Activated T-helper 1 cell treated with Interleukin-2 at 50 U/mL for 16 hours (primary cell): Measurements from ENCODE around the gene SRSF4.

Source experiments
- DNase-seq: peaks from one replicate; pipeline ENCODE4 v3.0.0-alpha.2; 2020; ENCODE audit warnings: low read depth

The SRSF4 gene

GRCh38 chr1:29200906-29201594 is 19.4 kb upstream of the SRSF4 start:
- no peak for DNase-seq

- DNase-seq: no peak
Observed at GRCh38 chr1:29197993-29198392, 16.3 kb upstream of the SRSF4 start.

- no peak for DNase-seq
Observed at GRCh38 chr1:29197590-29197924, 15.9 kb upstream of the SRSF4 start.

GRCh38 chr1:29196863-29197589 is 15.3 kb upstream of the SRSF4 start:
- no peak for DNase-seq

GRCh38 chr1:29195881-29196291 is 14.2 kb upstream of the SRSF4 start:
- DNase-seq: no peak

GRCh38 chr1:29193879-29194455 is 12.3 kb upstream of the SRSF4 start:
- no peak for DNase-seq

GRCh38 chr1:29190718-29191117 is 9.0 kb upstream of the SRSF4 start:
- DNase-seq: no peak

GRCh38 chr1:29186707-29187106 is 5.0 kb upstream of the SRSF4 start:
- no peak for DNase-seq

GRCh38 chr1:29186252-29186651 is 4.6 kb upstream of the SRSF4 start:
- no peak for DNase-seq

GRCh38 chr1:29183287-29183686 is 1.6 kb upstream of the SRSF4 start:
- no peak for DNase-seq

- no peak for DNase-seq
Observed at GRCh38 chr1:29180497-29181412, 945 bp downstream of the SRSF4 start.

GRCh38 chr1:29179641-29180184 is 2.0 kb downstream of the SRSF4 start:
- DNase-seq: no peak

- no peak for DNase-seq
Observed at GRCh38 chr1:29177022-29177705, 4.5 kb downstream of the SRSF4 start.

- no peak for DNase-seq
Observed at GRCh38 chr1:29176576-29176975, 5.1 kb downstream of the SRSF4 start.

GRCh38 chr1:29172415-29172939 is 9.2 kb downstream of the SRSF4 start:
- DNase-seq: no peak

GRCh38 chr1:29171521-29171920 is 10.2 kb downstream of the SRSF4 start:
- DNase-seq: no peak

- no peak for DNase-seq
Observed at GRCh38 chr1:29171089-29171488, 10.6 kb downstream of the SRSF4 start.

- no peak for DNase-seq
Observed at GRCh38 chr1:29169976-29170375, 11.7 kb downstream of the SRSF4 start.

GRCh38 chr1:29167904-29168303 is 13.8 kb downstream of the SRSF4 start:
- DNase-seq: no peak

GRCh38 chr1:29166291-29166878 is 15.3 kb downstream of the SRSF4 start:
- no peak for DNase-seq

GRCh38 chr1:29164588-29164987 is 17.1 kb downstream of the SRSF4 start:
- DNase-seq: no peak
